Trophoblast cell (in vitro differentiated cells and primary cell): ENCODE data around the gene SIM2.

Experiments
- DNase-seq, 2 donors: peaks; one replicate each; pipeline ENCODE4 v3.0.0-alpha.2; 2016
- H2AFZ ChIP-seq: 2 replicates; pipeline ENCODE4 v1.6.1; 2013; ENCODE audit warnings: low read length, moderate library complexity, mild to moderate bottlenecking; ENCODE audit not compliant: insufficient read depth, poor library complexity
- H2AK5ac ChIP-seq: 2 replicates; pipeline ENCODE4 v1.6.1; 2013; ENCODE audit warnings: mild to moderate bottlenecking, low read length
- H2BK120ac ChIP-seq: 2 replicates; pipeline ENCODE4 v1.6.1; 2013; ENCODE audit warnings: low read length, mild to moderate bottlenecking, moderate library complexity; ENCODE audit not compliant: insufficient read depth, poor library complexity
- H2BK12ac ChIP-seq: 2 replicates; pipeline ENCODE4 v1.6.1; 2013; ENCODE audit warnings: mild to moderate bottlenecking, low read length, moderate library complexity
- H2BK5ac ChIP-seq: 2 replicates; pipeline ENCODE4 v1.6.1; 2013; ENCODE audit warnings: low read length, low read depth, moderate library complexity, mild to moderate bottlenecking; ENCODE audit not compliant: poor library complexity
- H3K14ac ChIP-seq: 2 replicates; pipeline ENCODE4 v1.6.1; 2013; ENCODE audit warnings: mild to moderate bottlenecking, low read length
- H3K18ac ChIP-seq: 2 replicates; pipeline ENCODE4 v1.6.1; 2013; ENCODE audit warnings: mild to moderate bottlenecking, low read length
- H3K23ac ChIP-seq: 2 replicates; pipeline ENCODE4 v1.6.1; 2013; ENCODE audit warnings: low read length
- H3K27ac ChIP-seq: 2 replicates; pipeline ENCODE4 v1.5.1; 2013; ENCODE audit warnings: low read depth, mild to moderate bottlenecking, inconsistent platforms, low read length, moderate library complexity
- H3K27me3 ChIP-seq: 2 replicates; pipeline ENCODE4 v1.6.1; 2013; ENCODE audit warnings: inconsistent platforms, mild to moderate bottlenecking, low read length, moderate library complexity; ENCODE audit not compliant: insufficient read depth
- H3K36me3 ChIP-seq, 2 experiments: 1 replicate in 1 of 2; 2 replicates in 1 of 2; pipeline ENCODE4 v1.6.1; 2013; ENCODE audit warnings: low read length in 2 of 2, mild to moderate bottlenecking in 2 of 2, moderate library complexity in 1 of 2; ENCODE audit not compliant: insufficient read depth in 2 of 2, control insufficient read depth in 1 of 2
- H3K4ac ChIP-seq: 2 replicates; pipeline ENCODE4 v1.6.1; 2013; ENCODE audit warnings: low read depth, mild to moderate bottlenecking, low read length, moderate library complexity
- H3K4me1 ChIP-seq, 2 experiments: 1 replicate in 1 of 2; 2 replicates in 1 of 2; pipeline ENCODE4 v1.6.1; 2013; ENCODE audit warnings: low read length in 2 of 2, mild to moderate bottlenecking in 2 of 2, moderate library complexity in 1 of 2; ENCODE audit not compliant: insufficient read depth in 2 of 2, control insufficient read depth in 1 of 2
- H3K4me2 ChIP-seq: 2 replicates; pipeline ENCODE4 v1.6.1; 2013; ENCODE audit warnings: inconsistent platforms, mild to moderate bottlenecking, low read length, moderate library complexity
- H3K4me3 ChIP-seq: 2 replicates; pipeline ENCODE4 v1.5.1; 2013; ENCODE audit warnings: mild to moderate bottlenecking, low read depth, low read length, inconsistent platforms
- H3K79me1 ChIP-seq: one replicate; pipeline ENCODE4 v1.6.1; 2013; ENCODE audit warnings: low read length
- H3K79me2 ChIP-seq: 2 replicates; pipeline ENCODE4 v1.6.1; 2013; ENCODE audit warnings: low read length, mild to moderate bottlenecking; ENCODE audit not compliant: control insufficient read depth, insufficient read depth, poor library complexity
- H3K9ac ChIP-seq: 2 replicates; pipeline ENCODE4 v1.6.1; 2013; ENCODE audit warnings: mild to moderate bottlenecking, low read length
- H3K9me3 ChIP-seq: 2 replicates; pipeline ENCODE4 v1.6.1; 2013; ENCODE audit warnings: low read depth, mild to moderate bottlenecking, control low read depth, inconsistent platforms, low read length; ENCODE audit not compliant: insufficient read depth
- H4K12ac ChIP-seq: 2 replicates; pipeline ENCODE4 v1.6.1; 2013; ENCODE audit warnings: low read depth, mild to moderate bottlenecking, low read length, moderate library complexity
- H4K8ac ChIP-seq: 2 replicates; pipeline ENCODE4 v1.6.1; 2013; ENCODE audit warnings: low read depth, mild to moderate bottlenecking, low read length, moderate library complexity
- H4K91ac ChIP-seq: one replicate; pipeline ENCODE4 v1.6.1; 2013; ENCODE audit warnings: low read depth, mild to moderate bottlenecking, low read length, moderate library complexity
- WGBS: extraction: QIAGEN DNeasy Blood & Tissue Kit; methylation state at CpG from one replicate; pipeline ENCODE4 v1.1.7; 2013; ENCODE audit warnings: missing lambda C conversion rate; ENCODE audit not compliant: insufficient read length, insufficient coverage; ENCODE audit errors: extremely low coverage; 5-methylcytosine and 5-hydroxymethylcytosine counted together

Gene SIM2

GRCh38 chr21:36677443-36677842 lies 21.5 kb upstream of the SIM2 start:
- Histone ChIP-seq H2BK12ac (no peak overlapping the region), H3K23ac (no peak overlapping the region), H4K8ac (no peak overlapping the region), H3K9me3 (peaks cover 4% of the 10 kb centered on the region), H3K79me2 (no peaks in the 10 kb centered on the region), H3K4me1 (no peaks in the 10 kb centered on the region), H4K12ac (no peak overlapping the region), H3K27ac (no peak overlapping the region), H3K36me3 (no peaks in the 10 kb centered on the region), H2AK5ac (no peak overlapping the region), H2BK120ac (no peak overlapping the region), H3K4me2 (no peak overlapping the region), H3K18ac (no peak overlapping the region), H3K4me3 (no peak overlapping the region), H3K4ac (no peak overlapping the region), H2AFZ (no peak overlapping the region), H3K27me3 (no peaks in the 10 kb centered on the region), H3K9ac (no peak overlapping the region), H3K79me1 (no peaks in the 10 kb centered on the region), H3K14ac (no peak overlapping the region), H4K91ac (no peak overlapping the region), H2BK5ac (no peak overlapping the region)
- DNase-seq, result no peak
- no CpG with 5 or more reads among the region's 2 CpGs for WGBS

- Histone ChIP-seq H3K27me3 (no peaks in the 10 kb centered on the region), H3K14ac (no peak overlapping the region), H3K9me3 (peaks cover 8% of the 10 kb centered on the region), H3K4me3 (no peak overlapping the region), H3K9ac (no peak overlapping the region), H4K12ac (no peak overlapping the region), H3K4ac (no peak overlapping the region), H3K79me2 (no peaks in the 10 kb centered on the region), H2AK5ac (no peak overlapping the region), H4K8ac (no peak overlapping the region), H2BK120ac (no peak overlapping the region), H3K27ac (no peak overlapping the region), H3K79me1 (no peaks in the 10 kb centered on the region), H2BK5ac (no peak overlapping the region), H2BK12ac (no peak overlapping the region), H3K36me3 (no peaks in the 10 kb centered on the region), H3K23ac (no peak overlapping the region), H3K4me1 (no peaks in the 10 kb centered on the region), H4K91ac (no peak overlapping the region), H3K18ac (no peak overlapping the region), H3K4me2 (no peak overlapping the region), H2AFZ (no peak overlapping the region)
- no CpG with 5 or more reads among the region's 2 CpGs for WGBS
- peak in 1 of 2 donors; percentile 42 for DNase-seq
Observed at GRCh38 chr21:36678538-36678937, 20.4 kb upstream of the SIM2 start.

- no peak overlapping the region for H3K23ac ChIP-seq
- no peaks in the 10 kb centered on the region for H3K27me3 ChIP-seq
- H3K9me3 ChIP-seq, result peaks cover 8% of the 10 kb centered on the region
- H3K79me1 ChIP-seq, result no peaks in the 10 kb centered on the region
- no peak for DNase-seq
- H3K14ac ChIP-seq, result no peak overlapping the region
- no peak overlapping the region for H3K27ac ChIP-seq
- no peaks in the 10 kb centered on the region for H3K36me3 ChIP-seq
- H3K4me1 ChIP-seq, result no peaks in the 10 kb centered on the region
- no peak overlapping the region for H2BK12ac ChIP-seq
- no peak overlapping the region for H2AK5ac ChIP-seq
- H4K12ac ChIP-seq, result no peak overlapping the region
- no peak overlapping the region for H2BK120ac ChIP-seq
- no peaks in the 10 kb centered on the region for H3K79me2 ChIP-seq
- no CpG with 5 or more reads among the region's 2 CpGs for WGBS
- no peak overlapping the region for H2BK5ac ChIP-seq
- H3K4me2 ChIP-seq, result no peak overlapping the region
- no peak overlapping the region for H3K4ac ChIP-seq
- no peak overlapping the region for H4K8ac ChIP-seq
- no peak overlapping the region for H3K18ac ChIP-seq
- no peak overlapping the region for H2AFZ ChIP-seq
- H3K4me3 ChIP-seq, result no peak overlapping the region
- H4K91ac ChIP-seq, result no peak overlapping the region
- H3K9ac ChIP-seq, result no peak overlapping the region
Observed at GRCh38 chr21:36681117-36681631, 17.7 kb upstream of the SIM2 start.

- H3K23ac ChIP-seq, result no peak overlapping the region
- no peak overlapping the region for H3K4me2 ChIP-seq
- H2BK12ac ChIP-seq, result no peak overlapping the region
- H2AK5ac ChIP-seq, result no peak overlapping the region
- H2AFZ ChIP-seq, result no peak overlapping the region
- no peak overlapping the region for H4K12ac ChIP-seq
- no peak overlapping the region for H2BK120ac ChIP-seq
- H3K4ac ChIP-seq, result no peak overlapping the region
- H4K91ac ChIP-seq, result no peak overlapping the region
- no peaks in the 10 kb centered on the region for H3K4me1 ChIP-seq
- H3K27ac ChIP-seq, result no peak overlapping the region
- H3K27me3 ChIP-seq, result peaks cover 6% of the 10 kb centered on the region
- no peak overlapping the region for H2BK5ac ChIP-seq
- H3K4me3 ChIP-seq, result no peak overlapping the region
- no peaks in the 10 kb centered on the region for H3K79me1 ChIP-seq
- no peak for DNase-seq
- no peak overlapping the region for H3K18ac ChIP-seq
- no peaks in the 10 kb centered on the region for H3K79me2 ChIP-seq
- no CpG with 5 or more reads among the region's 2 CpGs for WGBS
- H3K9ac ChIP-seq, result no peak overlapping the region
- no peak overlapping the region for H3K14ac ChIP-seq
- no peaks in the 10 kb centered on the region for H3K36me3 ChIP-seq
- peaks cover 11% of the 10 kb centered on the region for H3K9me3 ChIP-seq
- H4K8ac ChIP-seq, result no peak overlapping the region
Observed at GRCh38 chr21:36684957-36685714, 13.8 kb upstream of the SIM2 start.
